HEK293 (cell line): ENCODE measurements around the gene FTMT.

ENCODE experiments used
- CTCF ChIA-PET: fragments of 350-600 bp; formaldehyde crosslinking; extraction: SDS; loops from one replicate; lab custom pipeline; 2021; ENCODE audit warnings: antibody characterized with exemption; lab: Yijun Ruan, JAX
- POLR2A ChIA-PET: fragments of 300-600 bp; formaldehyde crosslinking; extraction: SDS; loops from one replicate; lab custom pipeline; 2020; ENCODE audit warnings: antibody characterized with exemption, inconsistent platforms; lab: Yijun Ruan, JAX
- H3K27ac ChIP-seq: fragments of 200-500 bp; sonication (Bioruptor generic); 2 replicates; pipeline ENCODE4 v1.5.1; 2014; ENCODE audit warnings: low read depth, low read length, control low read depth, inconsistent platforms; ENCODE audit errors: extremely low read depth
- H3K36me3 ChIP-seq, 2 experiments: fragments of 200-500 bp in 1 of 2; sonication (Bioruptor generic) in 1 of 2; 1 replicate in 1 of 2; 2 replicates in 1 of 2; pipeline ENCODE4 v1.5.1; 2014 to 2017; ENCODE audit warnings: inconsistent platforms in 2 of 2, low read length in 2 of 2; ENCODE audit not compliant: control insufficient read depth in 2 of 2, insufficient read depth in 1 of 2
- H3K4me1 ChIP-seq: fragments of 200-500 bp; sonication (Bioruptor generic); 2 replicates; pipeline ENCODE4 v1.5.1; 2014; ENCODE audit warnings: mild to moderate bottlenecking, low read length, inconsistent platforms; ENCODE audit not compliant: control insufficient read depth, insufficient read depth
- H3K4me3 ChIP-seq: 2 replicates; pipeline ENCODE4 v1.5.1; 2011; ENCODE audit warnings: low read depth, mild to moderate bottlenecking, control low read depth, low read length, moderate library complexity
- H3K9me3 ChIP-seq: fragments of 200-500 bp; sonication (Bioruptor generic); 2 replicates; pipeline ENCODE4 v1.5.1; 2014; ENCODE audit warnings: low read depth, low read length, inconsistent platforms; ENCODE audit not compliant: control insufficient read depth, insufficient read depth
- GLI2 ChIP-seq: fragments of 450-650 bp; formaldehyde crosslinking; IDR thresholded peaks from 2 replicates; pipeline ENCODE4; 2017; ENCODE audit warnings: missing biosample characterization, missing genetic modification characterization, low read depth, borderline replicate concordance
- GLI4 ChIP-seq: fragments of 450-650 bp; formaldehyde crosslinking; IDR thresholded peaks from 2 replicates; pipeline ENCODE4 v1.5.1; 2016; ENCODE audit warnings: missing biosample characterization, missing genetic modification characterization
- GLIS1 ChIP-seq: fragments of 450-650 bp; formaldehyde crosslinking; IDR thresholded peaks from 2 replicates; pipeline ENCODE4 v1.5.1; 2016; ENCODE audit warnings: missing biosample characterization, missing genetic modification characterization
- REPIN1 ChIP-seq: fragments of 450-650 bp; formaldehyde crosslinking; IDR thresholded peaks from 2 replicates; pipeline ENCODE4 v1.5.1; 2017; ENCODE audit warnings: missing biosample characterization, missing genetic modification characterization, low read depth
- ZNF138 ChIP-seq: fragments of 450-650 bp; formaldehyde crosslinking; IDR thresholded peaks from 2 replicates; pipeline ENCODE4 v1.5.1; 2016; ENCODE audit warnings: missing biosample characterization, missing genetic modification characterization, borderline replicate concordance
- ZNF140 ChIP-seq: fragments of 450-650 bp; formaldehyde crosslinking; IDR thresholded peaks from 2 replicates; pipeline ENCODE4 v1.5.1; 2016; ENCODE audit warnings: missing biosample characterization, missing genetic modification characterization
- ZNF2 ChIP-seq: fragments of 450-650 bp; formaldehyde crosslinking; IDR thresholded peaks from 2 replicates; pipeline ENCODE4 v1.5.1; 2016; ENCODE audit warnings: missing biosample characterization, missing genetic modification characterization
- ZNF211 ChIP-seq: fragments of 450-650 bp; formaldehyde crosslinking; IDR thresholded peaks from 2 replicates; pipeline ENCODE4 v1.5.1; 2016; ENCODE audit warnings: low read depth, missing biosample characterization, missing genetic modification characterization
- ZNF214 ChIP-seq: fragments of 450-650 bp; formaldehyde crosslinking; IDR thresholded peaks from 2 replicates; pipeline ENCODE4 v1.5.1; 2017; ENCODE audit warnings: missing biosample characterization, mild to moderate bottlenecking, missing genetic modification characterization, borderline replicate concordance
- ZNF24 ChIP-seq: fragments of 450-650 bp; formaldehyde crosslinking; IDR thresholded peaks from 2 replicates; pipeline ENCODE4 v1.5.1; 2016; ENCODE audit warnings: missing biosample characterization, missing genetic modification characterization
- ZNF521 ChIP-seq: fragments of 450-650 bp; formaldehyde crosslinking; IDR thresholded peaks from 2 replicates; pipeline ENCODE4 v1.5.1; 2017; ENCODE audit warnings: missing biosample characterization, mild to moderate bottlenecking, missing genetic modification characterization
- ZNF544 ChIP-seq: fragments of 450-650 bp; formaldehyde crosslinking; IDR thresholded peaks from 2 replicates; pipeline ENCODE4 v1.5.0; 2017; ENCODE audit warnings: missing biosample characterization, missing genetic modification characterization
- ZNF548 ChIP-seq: fragments of 450-650 bp; formaldehyde crosslinking; IDR thresholded peaks from 2 replicates; pipeline ENCODE4 v1.5.1; 2016; ENCODE audit warnings: missing biosample characterization, missing genetic modification characterization
- ZNF555 ChIP-seq: fragments of 450-650 bp; formaldehyde crosslinking; conservative IDR thresholded peaks from 2 replicates; pipeline ENCODE4 v1.5.1; 2017; ENCODE audit warnings: missing biosample characterization, mild to moderate bottlenecking, missing genetic modification characterization, inconsistent platforms
- ZNF585B ChIP-seq: fragments of 450-650 bp; formaldehyde crosslinking; IDR thresholded peaks from 2 replicates; pipeline ENCODE4 v1.5.1; 2016; ENCODE audit warnings: missing biosample characterization, missing genetic modification characterization
- ZNF600 ChIP-seq: fragments of 450-650 bp; formaldehyde crosslinking; IDR thresholded peaks from 2 replicates; pipeline ENCODE4 v1.5.1; 2016; ENCODE audit warnings: missing biosample characterization, missing genetic modification characterization
- ZNF610 ChIP-seq: fragments of 450-650 bp; formaldehyde crosslinking; IDR thresholded peaks from 2 replicates; pipeline ENCODE4 v1.5.1; 2016; ENCODE audit warnings: missing biosample characterization, missing genetic modification characterization, borderline replicate concordance
- ZNF623 ChIP-seq: fragments of 450-650 bp; formaldehyde crosslinking; IDR thresholded peaks from 2 replicates; pipeline ENCODE4 v1.5.1; 2016; ENCODE audit warnings: missing biosample characterization, missing genetic modification characterization
- ZNF624 ChIP-seq: fragments of 450-650 bp; formaldehyde crosslinking; IDR thresholded peaks from 2 replicates; pipeline ENCODE4 v1.5.1; 2017; ENCODE audit warnings: missing biosample characterization, missing genetic modification characterization
- ZNF701 ChIP-seq: fragments of 450-650 bp; formaldehyde crosslinking; IDR thresholded peaks from 2 replicates; pipeline ENCODE4 v1.5.1; 2016; ENCODE audit warnings: missing biosample characterization, missing genetic modification characterization
- ZSCAN18 ChIP-seq: fragments of 450-650 bp; formaldehyde crosslinking; IDR thresholded peaks from 2 replicates; pipeline ENCODE4 v1.5.1; 2016; ENCODE audit warnings: missing biosample characterization, missing genetic modification characterization
- TF ChIP-seq, protein P1 (sequence below): fragments of 450-650 bp; formaldehyde crosslinking; conservative IDR thresholded peaks from 2 replicates; pipeline ENCODE4 v1.5.1; 2016; ENCODE audit warnings: low read depth, missing biosample characterization, missing genetic modification characterization
- TF ChIP-seq, protein P2 (sequence below): fragments of 450-650 bp; formaldehyde crosslinking; IDR thresholded peaks from 2 replicates; pipeline ENCODE4 v1.5.1; 2016; ENCODE audit warnings: missing biosample characterization, missing genetic modification characterization, low read depth
- TF ChIP-seq, protein P3 (sequence below): fragments of 450-650 bp; formaldehyde crosslinking; IDR thresholded peaks from 2 replicates; pipeline ENCODE4 v1.5.1; 2016; ENCODE audit warnings: missing biosample characterization, missing genetic modification characterization

Gene FTMT

GRCh38 chr5:121853850-121854249 lies 2.2 kb downstream of the FTMT start (continued):
- TF ChIP-seq ZNF600, result no peak

GRCh38 chr5:121862801-121863200 lies 11.1 kb downstream of the FTMT start:
- H3K27ac ChIP-seq, result no peak overlapping the region
- TF ChIP-seq GLI4 (tag by site-specific recombination) (no peak), ZNF2 (no peak), ZNF24 (no peak), ZNF548 (tag by site-specific recombination) (no peak), ZNF214 (no peak), GLI2 (tag by site-specific recombination) (no peak)
- H3K4me1 ChIP-seq, result no peaks in the 10 kb centered on the region
- ChIA-PET CTCF (no interaction called here), POLR2A (no interaction called here)
- no peaks in the 10 kb centered on the region for H3K9me3 ChIP-seq
- no peak overlapping the region for H3K4me3 ChIP-seq
- H3K36me3 ChIP-seq, result no peaks in the 10 kb centered on the region

- POLR2A ChIA-PET, result no interaction called here
- Histone ChIP-seq H3K27ac (no peak overlapping the region), H3K4me1 (no peaks in the 10 kb centered on the region), H3K9me3 (no peaks in the 10 kb centered on the region), H3K36me3 (no peaks in the 10 kb centered on the region), H3K4me3 (no peak overlapping the region)
- CTCF ChIA-PET, result no interaction called here
- TF ChIP-seq REPIN1 (tag by site-specific recombination) (no peak), ZNF585B (no peak), ZNF701 (tag by site-specific recombination) (no peak), ZNF624 (no peak), ZNF544 (no peak), GLIS1 (tag by site-specific recombination) (no peak)
Observed at GRCh38 chr5:121863753-121864285, 12.1 kb downstream of the FTMT start.

DNA sequence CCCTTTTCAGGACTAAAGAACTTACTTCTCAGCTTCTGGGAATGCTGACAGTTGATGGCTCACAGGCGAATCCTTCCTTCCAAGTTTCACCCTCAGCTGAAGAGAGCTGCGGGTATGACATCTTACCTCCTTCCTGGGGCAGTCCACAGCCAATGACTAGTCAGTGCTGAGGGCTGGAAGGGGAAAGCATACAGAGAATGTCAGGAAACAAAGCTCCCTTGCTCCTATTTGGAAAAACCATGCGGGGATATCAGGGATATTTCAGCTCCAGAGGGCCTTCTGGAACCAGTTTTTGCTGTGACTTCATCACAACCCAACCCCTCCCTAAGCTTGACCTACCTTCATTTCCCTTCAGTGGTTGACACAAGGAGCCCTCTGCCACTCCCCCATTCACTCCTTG lies 15.7 kb downstream of the FTMT start:
- no peaks in the 10 kb centered on the region for H3K9me3 ChIP-seq
- no peak overlapping the region for H3K4me3 ChIP-seq
- H3K4me1 ChIP-seq, result no peaks in the 10 kb centered on the region
- no peak for TF ChIP-seq ZNF610
- TF ChIP-seq ZNF548 (tag by site-specific recombination), result no peak
- no peak for TF ChIP-seq ZNF623 (tag by site-specific recombination)
- TF ChIP-seq, protein P1, sequence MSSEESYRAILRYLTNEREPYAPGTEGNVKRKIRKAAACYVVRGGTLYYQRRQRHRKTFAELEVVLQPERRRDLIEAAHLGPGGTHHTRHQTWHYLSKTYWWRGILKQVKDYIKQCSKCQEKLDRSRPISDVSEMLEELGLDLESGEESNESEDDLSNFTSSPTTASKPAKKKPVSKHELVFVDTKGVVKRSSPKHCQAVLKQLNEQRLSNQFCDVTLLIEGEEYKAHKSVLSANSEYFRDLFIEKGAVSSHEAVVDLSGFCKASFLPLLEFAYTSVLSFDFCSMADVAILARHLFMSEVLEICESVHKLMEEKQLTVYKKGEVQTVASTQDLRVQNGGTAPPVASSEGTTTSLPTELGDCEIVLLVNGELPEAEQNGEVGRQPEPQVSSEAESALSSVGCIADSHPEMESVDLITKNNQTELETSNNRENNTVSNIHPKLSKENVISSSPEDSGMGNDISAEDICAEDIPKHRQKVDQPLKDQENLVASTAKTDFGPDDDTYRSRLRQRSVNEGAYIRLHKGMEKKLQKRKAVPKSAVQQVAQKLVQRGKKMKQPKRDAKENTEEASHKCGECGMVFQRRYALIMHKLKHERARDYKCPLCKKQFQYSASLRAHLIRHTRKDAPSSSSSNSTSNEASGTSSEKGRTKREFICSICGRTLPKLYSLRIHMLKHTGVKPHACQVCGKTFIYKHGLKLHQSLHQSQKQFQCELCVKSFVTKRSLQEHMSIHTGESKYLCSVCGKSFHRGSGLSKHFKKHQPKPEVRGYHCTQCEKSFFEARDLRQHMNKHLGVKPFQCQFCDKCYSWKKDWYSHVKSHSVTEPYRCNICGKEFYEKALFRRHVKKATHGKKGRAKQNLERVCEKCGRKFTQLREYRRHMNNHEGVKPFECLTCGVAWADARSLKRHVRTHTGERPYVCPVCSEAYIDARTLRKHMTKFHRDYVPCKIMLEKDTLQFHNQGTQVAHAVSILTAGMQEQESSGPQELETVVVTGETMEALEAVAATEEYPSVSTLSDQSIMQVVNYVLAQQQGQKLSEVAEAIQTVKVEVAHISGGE (tag by site-specific recombination), result no peak
- TF ChIP-seq, protein P2, sequence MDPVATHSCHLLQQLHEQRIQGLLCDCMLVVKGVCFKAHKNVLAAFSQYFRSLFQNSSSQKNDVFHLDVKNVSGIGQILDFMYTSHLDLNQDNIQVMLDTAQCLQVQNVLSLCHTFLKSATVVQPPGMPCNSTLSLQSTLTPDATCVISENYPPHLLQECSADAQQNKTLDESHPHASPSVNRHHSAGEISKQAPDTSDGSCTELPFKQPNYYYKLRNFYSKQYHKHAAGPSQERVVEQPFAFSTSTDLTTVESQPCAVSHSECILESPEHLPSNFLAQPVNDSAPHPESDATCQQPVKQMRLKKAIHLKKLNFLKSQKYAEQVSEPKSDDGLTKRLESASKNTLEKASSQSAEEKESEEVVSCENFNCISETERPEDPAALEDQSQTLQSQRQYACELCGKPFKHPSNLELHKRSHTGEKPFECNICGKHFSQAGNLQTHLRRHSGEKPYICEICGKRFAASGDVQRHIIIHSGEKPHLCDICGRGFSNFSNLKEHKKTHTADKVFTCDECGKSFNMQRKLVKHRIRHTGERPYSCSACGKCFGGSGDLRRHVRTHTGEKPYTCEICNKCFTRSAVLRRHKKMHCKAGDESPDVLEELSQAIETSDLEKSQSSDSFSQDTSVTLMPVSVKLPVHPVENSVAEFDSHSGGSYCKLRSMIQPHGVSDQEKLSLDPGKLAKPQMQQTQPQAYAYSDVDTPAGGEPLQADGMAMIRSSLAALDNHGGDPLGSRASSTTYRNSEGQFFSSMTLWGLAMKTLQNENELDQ (tag by site-specific recombination), result no peak
- no peak for TF ChIP-seq ZNF521 (tag by site-specific recombination)
- TF ChIP-seq, protein P3, sequence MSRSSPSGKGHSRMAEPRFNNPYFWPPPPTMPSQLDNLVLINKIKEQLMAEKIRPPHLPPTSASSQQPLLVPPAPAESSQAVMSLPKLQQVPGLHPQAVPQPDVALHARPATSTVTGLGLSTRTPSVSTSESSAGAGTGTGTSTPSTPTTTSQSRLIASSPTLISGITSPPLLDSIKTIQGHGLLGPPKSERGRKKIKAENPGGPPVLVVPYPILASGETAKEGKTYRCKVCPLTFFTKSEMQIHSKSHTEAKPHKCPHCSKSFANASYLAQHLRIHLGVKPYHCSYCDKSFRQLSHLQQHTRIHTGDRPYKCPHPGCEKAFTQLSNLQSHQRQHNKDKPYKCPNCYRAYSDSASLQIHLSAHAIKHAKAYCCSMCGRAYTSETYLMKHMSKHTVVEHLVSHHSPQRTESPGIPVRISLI (tag by site-specific recombination), result no peak
- no peak for TF ChIP-seq ZNF555
- TF ChIP-seq ZSCAN18 (tag by site-specific recombination), result no peak
- no peak for TF ChIP-seq ZNF701 (tag by site-specific recombination)
- TF ChIP-seq ZNF138 (tag by site-specific recombination), result no peak
- TF ChIP-seq ZNF140, result no peak
- TF ChIP-seq ZNF211, result no peak
- ChIA-PET POLR2A (no interaction called here), CTCF (interaction anchor here (0.6 kb wide), 1 partner anchor 41 kb away, joined by 3 read pairs; no protein-coding TSS in a partner anchor)
- no peaks in the 10 kb centered on the region for H3K36me3 ChIP-seq
- H3K27ac ChIP-seq, result no peak overlapping the region
